Activated CD8-positive, alpha-beta memory T cell treated with anti-CD3 and anti-CD28 coated beads for 36 hours (primary cell): ENCODE results near the gene OXGR1. TPM values are rescaled to one million over a fixed set of nuclear protein-coding genes. Genes with fewer than 3 reads are reported as not detected.
"Not testable (repeated sequence)": the region's sequence is repeated elsewhere in the genome, so short reads cannot be mapped to it uniquely, and the experiment has no call there.

Source experiments
- CTCF ChIA-PET: fragments of 350-600 bp; sonication (Branson Sonifier 250); formaldehyde crosslinking; loops from one replicate; lab custom pipeline; 2021; ENCODE audit warnings: antibody characterized with exemption; lab: Charles Lee
- POLR2A ChIA-PET: fragments of 350-600 bp; sonication (Branson Sonifier 250); formaldehyde crosslinking; loops from one replicate; lab custom pipeline; 2021; ENCODE audit warnings: antibody characterized with exemption; lab: Charles Lee
- total RNA-seq, 2 experiments: library from RNA; stranded (reverse); gene quantifications; one replicate each; pipeline ENCODE4 v1.2.3, GENCODE V29; 2021

The OXGR1 gene
- total RNA-seq, result not detected

- CTCF ChIA-PET, result no interaction called here
- POLR2A ChIA-PET, result no interaction called here
These were observed at the start of gene OXGR1 for GRCh38 chr13:96994017-96994857. Gene OXGR1 (minus strand): TSS chr13:96994476. CDS start chr13:96987759, 6,717 bp downstream.

DNA sequence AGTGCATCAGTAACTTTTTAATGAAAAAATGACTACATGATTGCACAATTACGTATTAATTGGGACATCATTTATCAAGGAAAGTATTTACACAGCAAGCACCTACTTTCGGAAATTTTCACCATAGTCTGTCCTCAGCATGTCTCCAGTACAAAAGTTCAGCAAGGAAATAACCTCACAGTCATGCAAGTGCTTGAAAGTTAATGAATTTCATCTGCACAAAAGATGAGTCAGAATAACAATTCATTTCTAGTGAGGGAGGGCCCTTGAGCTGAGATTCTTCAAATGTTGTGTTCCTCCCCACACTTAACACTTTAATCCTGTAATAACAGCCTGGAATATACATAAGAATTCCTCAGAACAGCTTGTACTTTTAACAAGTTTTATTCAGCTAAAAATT, 49.0 kb upstream of the OXGR1 start:
- ChIA-PET CTCF (no interaction called here), POLR2A (no interaction called here)

DNA sequence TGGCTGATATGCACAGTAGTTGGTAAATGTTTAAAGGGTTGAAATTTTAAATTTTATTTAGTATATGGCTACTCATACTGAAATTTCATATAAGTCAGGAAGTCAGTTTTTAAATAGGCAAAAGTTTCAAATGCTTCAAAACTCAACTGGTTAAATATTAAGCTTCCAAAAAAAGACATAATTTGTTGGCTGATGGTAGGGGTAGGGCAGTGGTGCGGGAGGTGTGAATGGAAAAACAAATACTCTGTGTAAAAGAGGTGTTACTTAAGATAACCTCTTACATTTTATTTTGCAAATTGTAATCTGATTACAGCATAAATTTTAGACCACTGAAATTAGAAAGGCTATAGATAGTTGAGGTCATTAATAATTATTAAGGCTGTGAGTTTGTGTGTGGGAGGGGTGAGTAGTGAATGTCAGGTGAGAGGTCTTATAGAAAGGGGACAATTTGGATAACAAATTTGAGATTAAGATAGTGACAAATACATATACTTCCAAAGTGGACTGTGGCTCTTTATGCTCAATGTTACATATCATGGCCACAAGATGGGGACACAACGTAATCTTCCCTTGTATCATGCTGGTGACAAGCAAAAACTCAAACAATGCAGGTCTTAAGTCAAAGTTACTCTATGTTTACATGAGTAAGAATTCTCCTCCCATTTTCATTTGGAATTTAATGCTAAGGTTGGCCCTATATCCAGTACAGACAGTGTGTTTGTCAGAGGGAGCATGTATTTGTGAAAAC, 36.6 kb upstream of the OXGR1 start:
- ChIA-PET POLR2A (no interaction called here), CTCF (no interaction called here)

DNA sequence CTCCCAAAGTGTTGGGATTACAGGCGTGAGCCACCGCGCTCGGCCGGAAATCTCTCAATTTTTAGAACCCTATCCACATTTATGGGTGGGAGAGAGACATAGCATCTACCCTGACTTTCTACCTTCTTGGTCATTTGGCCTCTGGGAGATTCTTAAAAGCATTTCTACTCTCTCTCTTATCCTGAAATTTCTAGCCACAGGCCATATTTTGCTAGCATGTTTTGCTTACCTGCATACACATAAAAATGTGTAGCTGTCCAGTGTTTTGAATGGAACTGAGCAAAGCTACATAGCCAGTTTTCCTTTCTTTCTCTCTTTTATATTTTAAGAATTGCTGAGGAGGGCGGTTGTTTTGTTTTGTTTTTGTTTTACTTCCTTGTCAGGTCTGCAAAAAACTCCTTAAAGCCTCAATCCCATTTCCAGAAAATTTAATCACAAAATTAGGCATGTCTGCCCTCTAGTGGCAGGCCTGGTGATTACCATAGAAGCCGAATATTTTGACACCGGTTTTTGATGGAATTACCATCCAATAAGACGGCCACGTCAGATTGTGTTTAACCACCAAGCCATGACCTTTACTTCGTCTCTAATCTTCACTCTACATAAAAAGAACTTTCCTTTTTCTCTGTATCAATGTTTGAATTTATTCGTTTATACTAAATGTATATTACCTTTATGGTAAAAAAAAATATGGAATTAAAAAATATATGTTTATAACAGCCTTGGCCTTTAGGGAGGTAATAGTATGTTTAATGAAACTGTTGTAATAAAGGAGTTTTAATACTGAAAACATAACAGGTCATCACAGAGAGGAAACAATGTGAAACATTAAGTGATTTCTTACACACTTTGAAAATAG, 34.4 kb upstream of the OXGR1 start:
- ChIA-PET CTCF (no interaction called here), POLR2A (no interaction called here)

DNA sequence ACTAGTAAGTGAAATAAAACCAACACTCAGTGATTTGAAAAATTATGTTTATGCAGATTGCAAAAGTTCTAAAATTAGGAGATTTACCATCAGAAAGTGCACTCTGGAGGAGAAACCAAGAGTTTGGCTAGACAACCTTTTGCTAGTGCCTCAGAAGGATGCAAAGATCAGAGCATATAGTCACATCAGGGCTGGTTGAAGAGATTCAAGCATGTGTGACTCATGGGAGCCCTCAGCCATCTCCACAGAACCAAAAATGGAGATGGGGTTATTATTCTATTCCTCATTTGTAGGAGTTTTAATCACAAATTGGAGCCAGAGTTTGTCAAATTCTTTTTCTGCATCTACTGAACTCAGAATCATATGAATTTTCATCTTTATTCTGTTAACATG, 32.9 kb upstream of the OXGR1 start:
- CTCF ChIA-PET, result no interaction called here
- POLR2A ChIA-PET, result no interaction called here

- ChIA-PET CTCF (no interaction called here), POLR2A (no interaction called here)
These were observed 32.4 kb upstream of the OXGR1 start for GRCh38 chr13:97026531-97027161.

DNA sequence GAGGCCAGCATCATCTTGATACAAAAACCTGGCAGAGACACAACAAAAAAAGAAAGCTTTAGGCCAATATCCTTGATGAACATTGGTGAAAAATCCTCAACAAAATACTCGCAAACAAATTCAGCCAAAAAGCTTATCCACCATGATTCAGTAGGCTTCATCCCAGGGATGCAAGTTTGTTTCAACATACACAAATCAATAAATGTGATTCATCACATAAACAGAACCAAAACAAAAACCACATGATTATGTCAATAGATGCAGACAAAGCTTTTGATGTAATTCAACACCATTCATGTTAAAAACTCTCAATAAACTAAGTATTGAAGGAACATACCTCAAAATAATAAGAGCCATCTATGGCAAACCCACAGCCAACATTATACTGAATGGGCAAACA, 29.5 kb upstream of the OXGR1 start:
- POLR2A ChIA-PET, CTCF ChIA-PET: not testable (repeated sequence)

DNA sequence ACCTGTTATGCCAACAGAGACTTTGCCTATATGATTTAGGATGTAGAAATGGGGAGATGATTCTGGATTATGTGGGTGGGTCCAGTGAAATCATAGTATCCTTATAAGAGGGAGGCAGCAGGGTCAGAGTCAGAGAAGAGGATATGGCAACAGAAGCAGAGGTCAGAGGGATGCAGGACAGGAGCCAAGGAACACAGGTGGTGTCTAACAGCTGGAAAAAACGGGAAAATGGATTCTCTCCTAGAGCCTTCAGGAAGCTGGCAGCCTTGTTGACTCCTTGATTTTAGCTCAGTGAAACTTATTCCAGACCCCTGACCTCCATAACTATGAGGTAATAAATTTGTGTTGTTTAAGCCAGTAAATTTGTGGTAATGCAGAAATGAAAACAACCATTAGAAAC, 28.8 kb upstream of the OXGR1 start:
- CTCF ChIA-PET, result no interaction called here
- POLR2A ChIA-PET, result no interaction called here

GRCh38 chr13:97021241-97021640, 27.0 kb upstream of the OXGR1 start:
- ChIA-PET CTCF (no interaction called here), POLR2A (no interaction called here)

GRCh38 chr13:97020689-97021240, 26.5 kb upstream of the OXGR1 start:
- CTCF ChIA-PET, result no interaction called here
- POLR2A ChIA-PET, result no interaction called here

DNA sequence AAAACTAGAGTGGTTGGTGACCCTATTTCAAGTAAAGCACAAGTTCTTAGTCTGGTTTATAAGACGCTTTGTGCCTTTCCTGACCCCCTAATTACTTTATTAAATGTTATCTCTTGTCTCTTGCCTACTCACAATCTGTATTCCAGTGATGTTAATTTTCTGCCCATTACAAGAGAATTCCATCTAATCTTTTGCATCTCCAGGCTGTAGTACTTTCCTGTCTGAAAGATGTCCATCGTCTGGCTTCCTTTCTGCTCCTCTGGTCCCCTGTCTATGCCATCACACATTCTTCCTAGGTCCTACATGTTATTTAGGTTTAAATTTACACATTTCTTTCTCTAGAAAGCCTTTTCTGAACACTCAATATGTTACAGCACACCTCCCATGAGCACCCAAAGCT, 25.9 kb upstream of the OXGR1 start:
- ChIA-PET CTCF (no interaction called here), POLR2A (no interaction called here)

DNA sequence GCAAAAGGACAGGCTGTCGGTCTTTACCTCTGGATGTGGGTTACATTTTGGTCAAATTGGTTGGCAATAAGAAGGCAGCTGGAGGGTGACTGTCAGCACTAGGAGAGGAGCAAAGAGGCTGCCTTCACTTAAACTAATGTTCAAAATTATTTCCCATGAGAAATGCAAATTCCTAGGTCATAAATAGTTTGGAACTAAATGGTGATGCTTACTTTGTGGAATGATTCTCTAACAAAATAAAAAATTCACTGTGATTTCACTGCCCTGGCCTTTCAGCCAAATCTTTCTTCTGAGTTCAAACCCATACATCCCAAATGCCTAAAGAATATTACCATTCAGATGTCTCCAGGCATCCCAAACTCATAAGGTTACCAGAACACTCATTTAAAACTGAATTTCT, 25.0 kb upstream of the OXGR1 start:
- CTCF ChIA-PET, result no interaction called here
- POLR2A ChIA-PET, result no interaction called here

GRCh38 chr13:97018029-97018819, 23.9 kb upstream of the OXGR1 start:
- POLR2A ChIA-PET, result no interaction called here

GRCh38 chr13:97017322-97017721, 23.0 kb upstream of the OXGR1 start:
- ChIA-PET CTCF (no interaction called here), POLR2A (no interaction called here)

More at GRCh38 chr13:97018029-97018819, 23.9 kb upstream of the OXGR1 start:
- CTCF ChIA-PET, result interaction anchor here (0.6 kb wide), 1 partner anchor 97 kb away, joined by 3 read pairs; no protein-coding TSS in a partner anchor

GRCh38 chr13:97015661-97016350, 21.5 kb upstream of the OXGR1 start:
- POLR2A ChIA-PET, result no interaction called here
- CTCF ChIA-PET, result no interaction called here

DNA sequence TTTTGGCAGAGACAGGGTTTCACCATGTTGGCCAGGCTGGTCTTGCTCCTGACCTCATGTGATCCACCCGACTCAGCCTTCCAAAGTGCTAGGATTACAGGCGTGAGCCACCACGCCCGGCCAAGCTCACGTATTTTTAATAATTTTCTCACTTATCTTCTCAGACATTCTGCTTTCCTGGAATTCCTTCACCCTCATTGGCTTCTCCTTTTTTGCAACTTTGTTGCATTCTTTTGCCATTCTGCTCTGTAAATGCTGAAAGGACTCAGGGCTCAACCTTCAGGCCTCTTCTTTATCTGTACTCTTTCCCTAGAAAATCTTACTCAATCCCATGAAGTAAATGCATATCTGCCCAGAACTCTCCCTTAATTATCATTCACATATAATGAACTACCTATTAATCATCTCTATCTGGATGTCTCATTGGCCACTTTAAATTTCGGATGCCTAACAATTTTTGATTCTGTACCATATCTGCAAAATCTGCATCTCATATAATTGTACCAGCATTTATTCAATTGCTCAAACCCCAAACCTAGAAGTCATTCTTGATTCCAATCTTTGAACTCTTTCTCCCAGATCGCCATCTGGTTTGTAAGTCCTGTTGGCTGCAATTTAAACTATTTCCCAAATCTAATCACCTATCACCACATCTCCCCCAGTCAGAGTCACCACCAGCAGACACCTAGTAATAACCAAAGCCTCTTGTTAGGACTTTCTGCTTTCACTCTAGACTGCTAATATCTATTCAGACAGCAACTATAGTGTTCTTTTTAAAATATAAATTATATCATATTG, 18.2 kb upstream of the OXGR1 start:
- ChIA-PET CTCF (no interaction called here), POLR2A (no interaction called here)

- ChIA-PET POLR2A (no interaction called here), CTCF (no interaction called here)
These were observed 17.3 kb upstream of the OXGR1 start for GRCh38 chr13:97011446-97012131.
